ENCODE results near the gene ERLEC1.
"Not testable (repeated sequence)": the region's sequence is repeated elsewhere in the genome, so short reads cannot be mapped to it uniquely, and the experiment has no call there.

The ERLEC1 gene

DNA sequence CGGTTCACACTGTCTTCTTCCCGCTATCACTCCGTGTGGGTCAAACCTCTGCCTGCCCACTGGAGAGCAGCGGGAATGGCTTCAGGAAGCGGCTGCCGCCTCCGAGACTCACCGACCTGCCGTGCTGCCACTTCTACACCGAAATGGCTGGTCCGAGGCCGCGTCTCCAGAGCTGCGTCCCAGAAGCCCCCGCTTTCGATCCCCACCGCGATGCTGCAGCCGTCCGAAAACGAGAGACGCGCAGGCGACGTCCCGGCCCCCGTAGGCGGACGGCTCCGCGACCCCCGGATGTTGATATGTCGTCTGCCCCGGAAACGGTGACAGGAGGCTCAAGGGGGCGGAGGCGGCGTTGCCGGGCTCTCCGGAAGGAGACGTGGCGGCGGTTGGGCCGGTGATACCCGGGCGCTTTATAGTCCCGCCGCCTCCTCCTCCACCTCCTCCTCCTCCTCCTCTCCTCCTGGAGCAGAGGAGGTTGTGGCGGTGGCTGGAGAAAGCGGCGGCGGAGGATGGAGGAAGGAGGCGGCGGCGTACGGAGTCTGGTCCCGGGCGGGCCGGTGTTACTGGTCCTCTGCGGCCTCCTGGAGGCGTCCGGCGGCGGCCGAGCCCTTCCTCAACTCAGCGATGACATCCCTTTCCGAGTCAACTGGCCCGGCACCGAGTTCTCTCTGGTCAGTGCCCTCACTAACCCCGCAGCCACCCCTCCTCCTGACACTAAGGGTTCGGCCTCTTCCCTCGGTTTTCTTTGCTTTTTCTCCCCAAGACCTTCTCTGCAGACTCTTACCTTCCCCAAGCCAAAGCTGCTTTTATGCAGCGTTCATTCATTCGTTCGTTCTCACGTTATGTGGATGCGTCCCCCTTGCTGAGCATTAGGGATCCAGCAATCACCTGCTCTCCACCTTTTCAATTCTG is at the start of gene ERLEC1, which contains the start of gene ASB3:
TSS of gene ERLEC1 (plus strand) at position 340 of the 909 bp plus-strand sequence. CDS start at position 507, 167 bp downstream.
TSS of gene ASB3 (minus strand) at position 249 of the 909 bp plus-strand sequence. CDS start 21,381 bp downstream, outside the sequence.
- DNase-seq: peak; percentile 88

DNA sequence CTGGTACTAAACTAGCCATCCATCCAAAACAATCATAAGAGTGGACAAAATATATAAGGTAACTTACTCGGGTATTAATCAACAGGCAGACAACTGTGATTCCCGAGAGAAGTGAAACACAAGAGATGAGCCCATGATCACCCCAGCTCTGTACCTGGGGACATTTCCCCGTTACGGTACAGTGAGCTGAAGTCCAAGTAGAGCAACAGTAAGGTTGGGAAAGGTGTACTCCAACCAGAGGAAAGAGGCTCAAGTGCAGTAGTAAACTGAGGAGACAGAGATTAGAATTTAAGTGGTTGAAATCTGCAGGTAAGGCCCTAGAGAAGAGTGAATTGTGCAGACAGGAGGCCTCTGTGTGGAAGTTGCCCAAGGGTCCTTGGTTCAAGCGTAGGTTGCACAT is 49.8 kb upstream of the ERLEC1 start:
- no peak for DNase-seq

DNA sequence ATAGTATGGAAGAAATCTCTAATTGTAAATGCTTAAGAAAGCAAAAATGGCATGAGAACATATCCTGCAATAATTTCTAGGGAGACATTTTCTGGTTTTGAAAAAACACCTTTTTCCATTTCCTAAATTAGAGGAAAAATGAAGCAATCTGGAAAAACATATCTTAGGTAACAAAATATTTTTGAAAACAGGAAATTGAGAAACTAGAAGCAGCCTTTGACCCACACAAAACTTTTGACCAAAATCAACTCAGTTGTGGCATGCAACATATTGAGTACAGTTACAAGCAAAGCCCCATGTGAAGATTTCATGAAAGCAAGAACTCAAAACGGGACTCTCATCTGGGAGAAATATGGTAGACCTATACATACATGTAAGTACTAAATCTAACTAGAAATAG is 47.8 kb upstream of the ERLEC1 start:
- no peak for DNase-seq

DNA sequence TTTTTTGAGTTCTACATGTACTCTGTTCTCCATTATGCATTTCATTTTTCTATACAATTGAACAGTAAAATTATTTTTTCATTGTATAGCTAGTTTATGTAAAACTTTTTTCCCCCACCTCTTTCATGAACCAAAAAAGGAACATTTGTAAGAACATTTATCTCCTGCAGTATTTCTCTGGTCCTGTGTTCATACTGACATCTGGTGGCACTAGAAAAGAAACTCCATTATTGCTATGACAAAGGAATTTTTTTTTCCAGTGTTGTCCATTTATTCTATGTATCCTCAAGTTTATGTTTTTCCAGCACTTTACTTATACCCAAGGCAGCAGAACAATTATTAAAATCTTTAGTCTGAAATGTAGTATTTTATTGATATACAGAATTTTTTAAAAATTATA is 46.7 kb upstream of the ERLEC1 start:
- no peak for DNase-seq

- no peak for DNase-seq
Observed at GRCh38 chr2:53744395-53745065, 42.3 kb upstream of the ERLEC1 start.

DNA sequence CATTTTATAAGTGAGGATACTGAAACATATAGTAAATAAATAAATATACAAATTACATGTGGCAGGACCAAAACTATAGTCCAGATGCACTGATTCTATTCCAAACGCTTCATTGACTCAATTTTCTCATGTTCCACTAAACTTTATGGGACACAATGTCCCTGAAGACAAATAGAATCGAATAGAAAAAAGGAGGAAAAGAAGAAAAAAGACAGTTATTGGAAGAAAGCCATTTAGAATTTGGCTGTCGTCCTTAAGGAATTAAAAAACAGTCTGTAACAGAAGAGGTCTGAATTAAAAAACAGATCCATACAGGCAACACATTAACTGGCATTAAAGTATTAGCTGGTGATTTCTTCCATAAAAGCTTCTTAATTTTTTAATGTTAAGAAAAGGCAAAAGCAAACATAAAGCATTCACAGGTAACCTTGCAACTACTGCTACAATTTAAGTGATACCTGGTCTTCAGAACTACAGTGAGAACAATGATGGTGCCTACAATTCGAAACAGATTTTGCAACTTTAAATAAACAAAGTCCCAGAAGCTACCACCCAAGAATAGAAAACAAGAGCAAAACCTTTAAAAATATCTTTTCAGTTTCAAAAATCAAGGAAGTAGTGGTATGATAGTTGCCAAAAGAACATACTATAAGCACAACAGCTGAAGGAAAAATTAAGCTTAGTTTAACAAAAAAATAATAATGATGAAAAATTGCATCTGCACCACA is 36.6 kb upstream of the ERLEC1 start:
- DNase-seq: no peak

DNA sequence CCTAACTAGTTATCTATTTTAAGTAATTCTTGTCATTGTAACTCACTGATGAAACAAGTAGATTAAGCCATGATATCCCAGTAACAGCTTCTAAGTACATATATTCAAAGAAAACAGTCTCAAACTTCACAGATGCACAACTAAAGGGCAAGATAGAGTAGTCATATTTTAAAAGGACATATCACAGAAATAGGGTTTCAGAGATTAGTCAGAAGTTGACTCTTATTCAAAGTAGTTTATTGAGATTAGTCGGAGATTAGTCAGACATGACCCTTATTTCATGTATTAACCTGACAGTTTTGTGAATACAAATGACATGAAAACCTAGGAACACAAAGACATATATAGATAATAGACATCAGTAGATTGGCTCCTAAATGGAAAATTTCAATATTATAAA is 35.1 kb upstream of the ERLEC1 start:
- no peak for DNase-seq

- no peak for DNase-seq
Observed at GRCh38 chr2:53752385-53752784, 34.5 kb upstream of the ERLEC1 start.

DNA sequence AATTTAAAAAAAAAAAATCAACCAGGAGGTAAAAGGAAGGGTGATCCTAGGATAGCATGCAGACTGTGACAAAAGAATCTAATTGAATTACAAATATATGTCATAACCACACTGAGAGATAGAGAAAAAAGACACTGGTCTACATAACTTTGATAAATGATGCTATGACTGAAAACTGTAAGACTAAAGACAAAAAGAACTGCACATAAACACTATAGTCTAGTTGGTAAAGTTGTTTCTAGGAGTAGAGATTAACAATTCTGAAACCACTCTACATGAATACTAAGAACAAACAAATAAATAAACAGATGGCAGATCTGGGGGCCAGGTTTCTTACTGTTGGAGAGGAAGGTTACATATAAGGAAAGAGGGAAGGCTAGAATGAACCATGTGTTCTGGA is 33.8 kb upstream of the ERLEC1 start:
- no peak for DNase-seq

DNA sequence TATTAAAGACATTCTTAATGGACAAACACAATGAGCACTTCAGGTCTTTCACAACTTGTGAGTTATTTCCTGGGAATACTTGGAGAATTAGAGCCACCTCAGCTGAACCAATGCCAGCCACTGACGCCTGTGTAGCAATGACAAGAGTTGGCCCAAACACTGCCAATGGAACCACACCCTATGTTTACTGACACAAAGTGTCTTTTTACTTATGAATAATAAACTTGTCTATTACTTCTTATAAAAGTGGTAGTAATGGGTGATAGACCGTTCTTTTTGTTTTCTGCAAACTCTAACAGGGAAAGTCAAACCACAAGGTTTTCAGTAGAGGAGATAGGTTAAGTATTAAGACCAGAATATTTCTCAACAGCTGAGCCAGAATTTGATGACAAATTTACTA is 31.7 kb upstream of the ERLEC1 start:
- no peak for DNase-seq

- no peak for DNase-seq
Observed at GRCh38 chr2:53756644-53757043, 30.2 kb upstream of the ERLEC1 start.

DNA sequence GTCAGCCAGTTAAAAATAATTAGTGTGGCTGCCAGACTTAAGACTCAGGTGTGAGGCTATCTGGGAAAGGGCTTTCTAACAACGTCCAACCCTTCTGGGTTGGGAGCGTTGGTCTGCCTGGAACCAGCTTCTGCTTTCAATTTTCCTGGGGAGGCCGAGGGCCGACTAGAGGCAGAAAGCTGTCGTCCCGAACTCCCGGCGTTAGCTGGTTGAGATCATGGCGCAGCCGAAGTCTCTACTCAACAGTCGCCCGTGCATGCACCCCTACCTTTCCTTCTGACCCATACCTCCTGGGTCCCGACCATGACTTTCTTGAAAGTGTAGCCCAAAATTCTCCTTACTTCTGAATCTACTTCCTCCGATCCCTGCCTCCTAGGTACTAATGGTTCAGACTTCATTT is 29.6 kb upstream of the ERLEC1 start:
- DNase-seq: not testable (repeated sequence)

GRCh38 chr2:53765767-53766166 is 21.1 kb upstream of the ERLEC1 start:
- no peak for DNase-seq

- peak; percentile 74 for DNase-seq
Observed at GRCh38 chr2:53767405-53768241, 19.2 kb upstream of the ERLEC1 start, which contains the start of gene CHAC2. CHAC2 (plus strand) TSS chr2:53767804; CDS start chr2:53767887, 83 bp downstream.

DNA sequence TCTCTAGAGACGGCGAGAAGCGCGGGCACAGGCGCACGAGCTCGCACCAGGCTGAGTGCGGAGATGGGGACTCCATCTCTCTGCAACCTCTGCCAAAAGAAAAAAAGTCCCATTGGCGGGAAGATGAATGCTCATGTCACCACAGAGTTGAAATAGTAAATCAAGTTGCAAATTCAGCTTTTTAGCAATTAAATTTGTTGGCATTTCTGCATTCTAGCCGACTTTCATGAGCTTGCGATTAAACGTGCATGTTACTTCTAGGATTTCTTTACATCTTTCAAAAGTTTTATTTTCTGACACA is 18.7 kb upstream of the ERLEC1 start:
- peak; percentile 34 for DNase-seq

- no peak for DNase-seq
Observed at GRCh38 chr2:53769318-53769945, 17.4 kb upstream of the ERLEC1 start.

DNA sequence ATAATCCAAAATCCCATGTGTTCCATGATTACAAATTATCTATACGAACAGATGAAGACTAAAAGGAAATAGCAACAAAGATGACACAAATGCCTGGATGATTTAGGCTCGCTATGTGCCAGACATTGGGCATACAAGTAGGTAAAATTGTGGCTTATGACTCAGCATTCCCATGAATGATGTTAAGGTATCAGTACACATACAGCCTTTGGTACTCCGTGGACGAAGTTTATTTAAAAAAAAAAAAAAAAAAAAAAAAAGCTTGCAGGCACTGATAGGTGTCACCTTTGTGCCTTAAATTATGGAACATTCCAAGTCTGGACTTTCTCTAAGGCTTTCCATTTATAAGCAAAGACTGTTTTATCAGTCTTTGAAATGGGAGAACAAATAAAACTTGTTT is 16.6 kb upstream of the ERLEC1 start:
- DNase-seq: no peak

- no peak for DNase-seq
Observed at GRCh38 chr2:53777134-53777533, 9.7 kb upstream of the ERLEC1 start.

GRCh38 chr2:53778536-53779162 is 8.2 kb upstream of the ERLEC1 start:
- no peak for DNase-seq

- no peak for DNase-seq
Observed at GRCh38 chr2:53780056-53780455, 6.8 kb upstream of the ERLEC1 start.

- DNase-seq: no peak
Observed at GRCh38 chr2:53782676-53783075, 4.2 kb upstream of the ERLEC1 start.

DNA sequence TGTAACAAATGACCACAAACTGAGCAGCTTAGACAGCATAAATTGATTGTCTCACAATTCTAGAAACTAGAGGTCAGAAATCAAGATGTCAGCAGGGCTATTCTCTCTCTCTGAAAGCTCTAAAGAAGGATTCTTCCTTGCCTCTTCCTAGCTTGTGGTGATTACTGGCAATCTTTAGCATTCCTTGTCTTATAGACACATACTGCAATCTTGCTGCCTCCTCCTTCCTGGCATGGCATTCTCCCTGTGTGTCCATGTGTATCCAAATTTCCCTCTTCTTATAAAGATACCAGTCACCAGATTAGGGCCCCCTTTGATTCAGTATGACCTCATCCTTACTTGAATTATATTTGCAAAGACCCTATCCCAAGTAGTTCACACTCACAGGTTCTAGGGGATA is 2.4 kb upstream of the ERLEC1 start:
- DNase-seq: no peak

Measured in NCI-H1105 (cell line).